ENCODE measurements around the gene CIAO2A.
A peak's percentile ranks its signal among the peaks of the same experiment; 100 is the strongest.
"Not testable (repeated sequence)": the region's sequence is repeated elsewhere in the genome, so short reads cannot be mapped to it uniquely, and the experiment has no call there.

The CIAO2A gene

GRCh38 chr15:64070965-64071851 is 22.4 kb downstream of the CIAO2A start:
- peak; percentile 66 for DNase-seq (ENCODE audit: low spot score)

GRCh38 chr15:64070106-64070505 is 23.5 kb downstream of the CIAO2A start:
- no peak for DNase-seq (ENCODE audit: low spot score)

GRCh38 chr15:64068133-64068532 is 25.5 kb downstream of the CIAO2A start:
- no peak for DNase-seq (ENCODE audit: low spot score)

- peak; percentile 82 for DNase-seq (ENCODE audit: low spot score)
Observed at GRCh38 chr15:64067564-64068030, 26.0 kb downstream of the CIAO2A start.

GRCh38 chr15:64066451-64066850 is 27.2 kb downstream of the CIAO2A start:
- DNase-seq (ENCODE audit: low spot score): no peak

- DNase-seq (ENCODE audit: low spot score): no peak
Observed at GRCh38 chr15:64060716-64061115, 32.9 kb downstream of the CIAO2A start.

GRCh38 chr15:64059104-64059503 is 34.5 kb downstream of the CIAO2A start:
- not testable (repeated sequence) for DNase-seq (ENCODE audit: low spot score)

- DNase-seq (ENCODE audit: low spot score): no peak
Observed at GRCh38 chr15:64058279-64058678, 35.4 kb downstream of the CIAO2A start.

- not testable (repeated sequence) for DNase-seq (ENCODE audit: low spot score)
Observed at GRCh38 chr15:64053674-64054073, 40.0 kb downstream of the CIAO2A start.

- no peak for DNase-seq (ENCODE audit: low spot score)
Observed at GRCh38 chr15:64052925-64053491, 40.6 kb downstream of the CIAO2A start.

- DNase-seq (ENCODE audit: low spot score): no peak
Observed at GRCh38 chr15:64051407-64052259, 42.0 kb downstream of the CIAO2A start.

GRCh38 chr15:64051093-64051402 is 42.6 kb downstream of the CIAO2A start:
- DNase-seq (ENCODE audit: low spot score): no peak

- DNase-seq (ENCODE audit: low spot score): no peak
Observed at GRCh38 chr15:64050281-64051092, 43.2 kb downstream of the CIAO2A start.

- DNase-seq (ENCODE audit: low spot score): no peak
Observed at GRCh38 chr15:64048781-64049460, 44.7 kb downstream of the CIAO2A start.

GRCh38 chr15:64046421-64047153 is 47.1 kb downstream of the CIAO2A start, which contains the start of gene DAPK2:
Gene DAPK2 (minus strand): TSS chr15:64046485. CDS start chr15:64040261, 6,224 bp downstream.
- peak; percentile 38 for DNase-seq (ENCODE audit: low spot score)

GRCh38 chr15:64045774-64046420 is 47.7 kb downstream of the CIAO2A start:
- no peak for DNase-seq (ENCODE audit: low spot score)

- no peak for DNase-seq (ENCODE audit: low spot score)
Observed at GRCh38 chr15:64045101-64045435, 48.6 kb downstream of the CIAO2A start.

- no peak for DNase-seq (ENCODE audit: low spot score)
Observed at GRCh38 chr15:64044300-64045100, 49.1 kb downstream of the CIAO2A start.

All from cerebellar cortex (tissue), 1 donor.